Fibroblast of skin of left quadriceps (primary cell): Measurements from ENCODE around the gene IMPG1.
"Not testable (repeated sequence)": the region's sequence is repeated elsewhere in the genome, so short reads cannot be mapped to it uniquely, and the experiment has no call there.

Experiments used
- DNase-seq, 2 experiments: peaks; one replicate each; pipeline ENCODE4 v3.0.0-alpha.2; 2013; ENCODE audit warnings: low read depth in 2 of 2

Gene IMPG1

GRCh38 chr6:75946146-75946831, 126.2 kb downstream of the IMPG1 start:
- DNase-seq = no peak

DNA sequence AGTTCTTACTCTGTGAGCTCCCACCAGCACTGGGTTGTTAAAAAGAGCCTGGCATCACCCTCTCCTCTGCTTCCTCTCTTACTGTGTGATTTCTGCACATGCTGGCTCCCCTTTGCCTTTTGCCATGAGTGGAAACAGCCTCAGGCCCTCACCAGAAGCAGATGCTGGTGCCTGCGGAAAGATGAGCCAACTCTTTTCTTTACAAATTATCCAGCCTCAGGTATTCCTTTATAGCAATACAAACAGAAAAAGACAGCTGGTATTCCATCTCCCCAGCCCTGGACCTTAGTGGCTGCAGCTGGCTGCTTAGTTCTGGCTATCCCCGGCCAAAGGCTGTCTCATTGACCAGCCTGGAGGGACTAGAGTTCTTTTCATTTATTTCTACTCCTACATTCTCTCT, 129.1 kb downstream of the IMPG1 start:
- no peak for DNase-seq

DNA sequence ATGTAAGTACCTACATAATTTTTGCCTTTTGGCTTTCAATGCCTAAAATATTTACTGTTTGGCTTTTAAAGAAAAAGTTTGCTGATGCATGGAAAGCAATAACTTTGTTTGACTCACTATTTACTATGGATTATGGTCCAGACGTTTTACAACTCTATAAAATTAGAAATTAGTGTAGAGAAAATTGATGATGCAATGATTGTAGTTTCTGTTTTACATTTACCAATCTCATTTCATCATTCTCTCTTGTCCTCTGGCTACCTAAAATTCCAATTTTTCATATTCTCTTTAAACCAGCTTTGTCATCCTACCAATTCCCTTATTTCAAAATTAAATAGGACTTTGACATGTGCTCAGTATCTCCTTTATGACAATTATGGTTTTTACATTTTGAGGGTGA, 131.0 kb downstream of the IMPG1 start:
- no peak for DNase-seq

DNA sequence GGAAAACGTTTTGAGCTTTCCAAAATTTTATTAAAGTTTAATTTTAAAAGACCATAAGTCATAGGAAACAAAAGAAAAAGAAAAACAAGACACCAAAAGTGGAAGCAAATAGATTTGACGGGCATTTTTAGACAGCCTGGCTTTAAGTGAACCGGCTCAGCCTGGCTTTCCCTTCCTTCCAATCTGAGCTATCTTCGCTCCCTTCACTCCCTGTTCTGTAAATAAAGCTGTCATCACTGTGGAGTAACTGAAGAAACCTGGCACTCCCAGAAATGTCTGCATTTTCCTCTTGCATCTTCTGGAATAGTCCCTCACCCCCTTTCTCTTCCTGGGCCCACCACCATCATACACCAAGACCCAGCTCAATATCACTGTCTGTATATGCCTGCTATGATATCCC, 131.9 kb downstream of the IMPG1 start:
- DNase-seq = no peak

DNA sequence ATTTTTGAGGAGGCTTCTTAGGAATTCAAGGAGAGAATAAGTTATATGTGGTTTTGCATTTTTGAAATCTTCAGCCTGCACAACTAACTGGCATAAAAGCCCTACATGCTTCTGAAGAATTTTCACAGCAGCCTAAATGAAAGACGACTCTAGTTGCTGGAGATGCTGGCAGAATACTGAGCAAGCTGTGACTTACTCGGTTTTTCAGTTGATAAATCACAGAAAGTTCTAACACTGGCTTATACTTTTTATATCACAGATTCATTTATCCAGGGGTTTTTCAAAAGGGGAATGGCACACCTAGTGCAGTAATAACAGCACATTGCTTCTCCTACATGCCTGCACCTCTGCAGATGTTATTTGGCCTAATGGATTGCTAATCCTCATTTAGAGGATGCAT, 134.6 kb downstream of the IMPG1 start:
- no peak for DNase-seq

- no peak for DNase-seq
Observed at GRCh38 chr6:75936682-75937081, 135.8 kb downstream of the IMPG1 start.

- no peak for DNase-seq
Observed at GRCh38 chr6:75935473-75935793, 137.0 kb downstream of the IMPG1 start.

- DNase-seq = peak; percentile 59 to 60
Observed at GRCh38 chr6:75934643-75935472, 137.6 kb downstream of the IMPG1 start.

- DNase-seq = no peak
Observed at GRCh38 chr6:75933387-75933975, 139.0 kb downstream of the IMPG1 start.

DNA sequence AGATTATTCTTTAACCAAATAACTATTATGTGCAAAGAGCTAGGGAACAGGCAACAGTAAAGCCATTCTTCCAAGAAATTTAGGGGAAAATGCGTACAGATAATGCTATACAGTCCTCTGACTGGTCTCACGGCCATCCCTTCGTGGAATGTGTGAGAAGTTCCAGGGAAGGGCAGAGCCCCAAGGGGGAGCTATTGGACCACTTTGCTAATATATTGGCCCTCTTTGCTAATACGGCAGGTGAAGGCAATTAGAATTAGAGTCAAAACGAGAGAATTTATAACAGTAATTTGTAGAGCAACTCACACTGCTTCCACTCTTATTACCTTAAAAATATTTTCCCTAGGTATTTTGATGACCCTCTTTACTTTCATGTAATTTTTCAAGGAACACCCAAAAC, 140.4 kb downstream of the IMPG1 start:
- no peak for DNase-seq

DNA sequence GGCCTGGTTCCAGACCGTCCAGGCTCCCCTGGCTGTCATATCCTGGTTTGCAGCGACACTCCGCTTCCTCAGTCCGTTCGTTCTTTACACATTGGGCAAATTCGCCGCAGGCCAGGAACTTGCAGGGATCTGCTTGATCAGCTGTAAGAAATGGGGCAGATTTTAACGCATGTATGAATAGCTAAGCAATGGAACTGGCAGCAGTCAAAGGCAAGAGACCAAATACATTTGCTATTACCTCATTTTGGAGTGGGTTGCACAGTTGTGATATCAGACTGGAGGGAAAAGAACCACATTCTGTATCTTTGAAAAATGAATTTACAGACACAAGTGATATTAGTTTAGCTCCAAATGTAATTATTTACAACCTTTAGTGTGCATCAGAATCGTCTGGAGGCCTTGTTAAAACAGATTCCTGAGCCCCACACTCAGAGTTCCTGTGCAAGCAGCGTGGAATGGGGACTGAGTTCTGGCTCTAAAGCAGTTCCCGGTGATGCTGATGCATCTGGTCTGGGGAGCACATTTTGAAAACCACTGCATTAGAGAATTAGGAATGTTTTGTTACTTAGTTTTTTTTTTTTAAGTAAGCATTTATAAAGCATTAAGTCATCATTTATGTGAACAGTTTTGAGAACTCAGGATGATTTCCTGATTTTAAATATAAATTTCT, 141.3 kb downstream of the IMPG1 start:
- DNase-seq = peak in 1 of 2 experiments; percentile 8

GRCh38 chr6:75926293-75927168, 145.9 kb downstream of the IMPG1 start:
- no peak for DNase-seq

DNA sequence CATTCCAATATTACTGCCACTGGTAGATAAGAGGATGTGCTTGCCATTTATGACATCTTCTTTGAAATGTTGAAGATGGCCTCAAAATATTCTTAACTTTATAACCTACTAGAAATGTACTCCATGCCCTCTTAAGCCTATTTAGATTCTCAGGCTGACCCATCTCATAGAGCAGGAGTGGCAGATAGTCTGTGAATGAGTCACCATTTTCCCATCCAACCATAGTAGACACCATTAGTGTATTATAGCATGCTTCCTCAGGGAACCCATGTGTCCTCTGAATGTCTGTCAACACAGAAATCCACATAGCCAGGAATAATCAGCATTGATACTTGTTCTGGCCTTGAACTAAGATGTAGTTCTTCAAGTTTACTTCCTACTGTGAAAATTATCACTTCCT, 150.2 kb downstream of the IMPG1 start:
- no peak for DNase-seq

- DNase-seq = no peak
Observed at GRCh38 chr6:75913040-75913439, 159.4 kb downstream of the IMPG1 start.

DNA sequence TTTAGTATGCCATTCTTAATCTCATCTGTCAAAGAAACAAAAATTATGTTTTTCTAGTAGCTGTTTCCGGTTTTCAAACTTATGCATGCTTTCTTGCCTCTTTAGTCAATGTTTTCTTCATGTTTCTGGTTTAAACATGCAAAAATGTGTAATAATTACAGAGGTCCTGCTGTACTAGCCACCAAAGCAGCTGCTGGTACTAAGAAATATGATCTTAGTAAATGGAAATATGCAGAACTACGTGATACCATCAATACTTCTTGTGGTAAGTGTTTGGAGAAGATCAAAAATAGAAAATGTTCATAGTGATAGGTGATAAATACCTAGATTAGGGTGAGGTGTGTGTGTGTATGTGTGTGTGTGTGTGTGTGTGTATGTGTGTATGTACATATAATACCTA, 165.0 kb downstream of the IMPG1 start:
- DNase-seq = no peak

- no peak for DNase-seq
Observed at GRCh38 chr6:75906871-75907270, 165.6 kb downstream of the IMPG1 start.

- DNase-seq = not testable (repeated sequence)
Observed at GRCh38 chr6:75905129-75905528, 167.3 kb downstream of the IMPG1 start.

DNA sequence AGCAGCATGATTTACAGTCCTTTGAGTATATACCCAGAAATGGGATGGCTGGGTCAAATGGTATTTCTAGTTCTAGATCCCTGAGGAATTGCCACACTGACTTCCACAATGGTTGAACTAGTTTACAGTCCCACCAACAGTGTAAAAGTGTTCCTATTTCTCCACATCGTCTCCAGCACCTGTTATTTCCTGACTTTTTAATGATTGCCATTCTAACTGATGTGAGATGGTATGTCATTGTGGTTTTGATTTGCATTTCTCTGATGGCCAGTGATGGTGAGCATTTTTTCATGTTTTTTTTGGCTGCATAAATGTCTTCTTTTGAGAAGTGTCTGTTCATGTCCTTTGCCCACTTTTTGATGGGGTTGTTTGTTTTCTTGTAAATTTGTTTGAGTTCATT, 172.2 kb downstream of the IMPG1 start:
- not testable (repeated sequence) for DNase-seq

DNA sequence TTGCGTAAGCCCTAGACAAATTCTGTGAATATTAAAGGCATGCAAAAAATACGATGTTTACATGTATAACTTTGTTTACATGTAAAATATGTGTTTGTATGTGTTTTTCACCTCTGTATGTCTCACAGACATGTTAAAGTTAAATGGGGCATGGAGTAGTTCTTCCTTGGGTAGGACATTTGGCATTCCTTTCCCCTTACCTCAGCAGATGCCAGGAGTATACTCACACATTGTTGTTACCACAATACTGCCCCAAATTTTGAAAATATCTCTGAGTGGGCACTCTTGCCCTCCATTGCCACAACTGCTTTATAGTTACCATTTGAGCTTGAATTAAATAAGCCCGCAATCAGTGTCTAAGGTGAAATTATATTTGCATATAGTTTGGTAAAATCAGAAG, 175.9 kb downstream of the IMPG1 start:
- DNase-seq = no peak

- DNase-seq = no peak
Observed at GRCh38 chr6:75893776-75894152, 178.7 kb downstream of the IMPG1 start.

GRCh38 chr6:75893058-75893775, 179.2 kb downstream of the IMPG1 start:
- DNase-seq = peak; percentile 58 to 61
